RWPE2 (cell line): ENCODE measurements around the gene BRWD1.

Experiments
- ATAC-seq: fragments of 200-7000 bp; cut with Tn5 transposase; 3 replicates; pipeline ENCODE4 v1.9.1; 2021; ENCODE audit warnings: low read depth
- DNase-seq: peaks from one replicate; pipeline ENCODE4 v3.0.0-alpha.2; 2020; ENCODE audit warnings: low spot score
- H3K27ac ChIP-seq: fragments of 450-650 bp; 2 replicates; pipeline ENCODE4 v1.5.1; 2017; ENCODE audit warnings: mild to moderate bottlenecking; ENCODE audit not compliant: poor library complexity, severe bottlenecking
- H3K27me3 ChIP-seq: fragments of 250-450 bp; sonication (Bioruptor Pico); 2 replicates; pipeline ENCODE4 v1.5.1; 2021; ENCODE audit warnings: mild to moderate bottlenecking, moderate library complexity; ENCODE audit not compliant: insufficient read depth, poor library complexity, severe bottlenecking
- H3K36me3 ChIP-seq: fragments of 250-450 bp; sonication (Bioruptor Pico); 2 replicates; pipeline ENCODE4 v1.5.1; 2020; ENCODE audit warnings: low read depth, mild to moderate bottlenecking, moderate library complexity
- H3K4me1 ChIP-seq: fragments of 250-450 bp; sonication (Bioruptor Pico); 2 replicates; pipeline ENCODE4 v1.5.1; 2021; ENCODE audit warnings: mild to moderate bottlenecking, moderate library complexity; ENCODE audit not compliant: insufficient read depth, poor library complexity, severe bottlenecking
- H3K4me3 ChIP-seq: fragments of 250-450 bp; sonication (Bioruptor Pico); 2 replicates; pipeline ENCODE4 v1.5.1; 2021; ENCODE audit warnings: mild to moderate bottlenecking, moderate library complexity; ENCODE audit not compliant: severe bottlenecking
- H3K9me3 ChIP-seq: fragments of 250-450 bp; sonication (Bioruptor Pico); 2 replicates; pipeline ENCODE4 v1.5.1; 2021; ENCODE audit warnings: mild to moderate bottlenecking, moderate library complexity; ENCODE audit not compliant: severe bottlenecking
- CTCF ChIP-seq: fragments of 450-650 bp; IDR thresholded peaks from one replicate; pipeline ENCODE4 v1.5.1; 2017; ENCODE audit warnings: mild to moderate bottlenecking, moderate library complexity; ENCODE audit not compliant: poor library complexity, severe bottlenecking

The BRWD1 gene

DNA sequence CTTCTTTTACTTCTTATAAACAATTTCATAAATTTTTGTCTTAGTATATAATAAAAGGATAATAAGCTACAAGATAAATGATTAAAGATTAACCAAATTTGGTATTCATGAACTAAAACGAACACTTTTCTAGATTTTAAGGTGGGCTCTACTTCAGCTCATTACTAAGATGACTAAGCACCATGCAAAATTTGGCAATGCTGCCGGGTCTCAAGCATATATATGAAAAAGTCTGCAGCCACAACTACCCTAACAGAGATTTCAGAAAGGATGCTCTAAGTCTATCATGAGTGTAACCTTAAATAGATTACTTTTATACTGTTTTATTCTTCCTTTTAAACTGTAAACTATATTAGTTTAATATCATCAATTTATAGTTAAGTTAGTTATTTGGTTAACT, 47.8 kb downstream of the BRWD1 start:
- DNase-seq, result no peak
- peaks cover 6% of the 10 kb centered on the region for H3K4me1 ChIP-seq
- TF ChIP-seq CTCF, result no peak
- no peak overlapping the region for H3K4me3 ChIP-seq
- H3K36me3 ChIP-seq, result peaks cover 95% of the 10 kb centered on the region
- H3K27me3 ChIP-seq, result no peaks in the 10 kb centered on the region
- H3K9me3 ChIP-seq, result no peaks in the 10 kb centered on the region
- ATAC-seq, result no peak
- H3K27ac ChIP-seq, result no peak overlapping the region

- no peak overlapping the region for H3K4me3 ChIP-seq
- no peak for TF ChIP-seq CTCF
- H3K36me3 ChIP-seq, result peaks cover 87% of the 10 kb centered on the region
- no peak overlapping the region for H3K27ac ChIP-seq
- H3K4me1 ChIP-seq, result peaks cover 6% of the 10 kb centered on the region
- peak; percentile 55; the same call in 2 of the 3 replicates for ATAC-seq
- no peaks in the 10 kb centered on the region for H3K27me3 ChIP-seq
- no peaks in the 10 kb centered on the region for H3K9me3 ChIP-seq
- DNase-seq, result no peak
Observed at GRCh38 chr21:39263372-39263771, 50.1 kb downstream of the BRWD1 start.

DNA sequence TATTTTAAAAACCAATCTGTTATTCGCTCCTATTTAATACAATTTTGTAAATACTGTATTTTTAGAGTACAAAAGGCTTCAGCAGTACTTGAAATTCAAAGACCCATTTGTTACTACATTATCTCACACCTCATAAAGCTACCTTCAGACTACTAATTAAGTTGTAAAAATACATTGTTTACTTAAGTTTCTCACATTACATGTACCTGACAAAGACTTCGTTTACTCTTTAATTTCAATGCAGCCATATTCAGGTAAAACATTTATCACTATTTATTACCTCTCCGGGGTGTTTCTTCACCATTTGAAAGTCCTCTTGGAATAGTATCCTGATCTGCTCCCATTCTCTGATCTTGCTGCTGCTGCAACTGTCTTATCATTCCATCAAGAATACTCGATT, 55.2 kb downstream of the BRWD1 start:
- ATAC-seq (no peak), DNase-seq (no peak)
- no peaks in the 10 kb centered on the region for H3K9me3 ChIP-seq
- TF ChIP-seq CTCF, result no peak
- no peaks in the 10 kb centered on the region for H3K27me3 ChIP-seq
- no peak overlapping the region for H3K4me3 ChIP-seq
- H3K36me3 ChIP-seq, result peaks cover 89% of the 10 kb centered on the region
- peaks cover 1% of the 10 kb centered on the region for H3K4me1 ChIP-seq
- no peak overlapping the region for H3K27ac ChIP-seq

DNA sequence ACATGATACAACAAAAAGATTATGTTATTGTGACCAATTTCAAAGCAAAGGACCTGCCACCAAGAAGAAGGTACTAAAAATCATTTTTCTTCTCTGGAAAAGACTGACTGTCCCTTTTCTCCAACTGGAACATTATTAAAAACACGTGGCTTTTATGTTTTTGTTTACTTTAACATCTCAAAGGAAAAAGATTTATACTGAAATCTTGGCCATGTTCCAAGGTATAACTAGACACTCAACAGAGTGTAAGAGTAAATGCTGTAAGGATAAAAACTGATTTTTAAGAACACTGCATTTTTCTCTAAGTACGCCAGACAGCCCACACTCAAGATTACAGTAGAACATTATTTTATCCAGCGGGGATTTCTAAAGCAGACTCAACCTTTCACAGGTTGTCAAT, 62.1 kb downstream of the BRWD1 start:
- TF ChIP-seq CTCF, result no peak
- H3K4me1 ChIP-seq, result no peaks in the 10 kb centered on the region
- H3K4me3 ChIP-seq, result no peak overlapping the region
- H3K9me3 ChIP-seq, result no peaks in the 10 kb centered on the region
- ATAC-seq, result no peak
- H3K27ac ChIP-seq, result no peak overlapping the region
- no peak for DNase-seq
- H3K27me3 ChIP-seq, result no peaks in the 10 kb centered on the region
- peaks cover 88% of the 10 kb centered on the region for H3K36me3 ChIP-seq

DNA sequence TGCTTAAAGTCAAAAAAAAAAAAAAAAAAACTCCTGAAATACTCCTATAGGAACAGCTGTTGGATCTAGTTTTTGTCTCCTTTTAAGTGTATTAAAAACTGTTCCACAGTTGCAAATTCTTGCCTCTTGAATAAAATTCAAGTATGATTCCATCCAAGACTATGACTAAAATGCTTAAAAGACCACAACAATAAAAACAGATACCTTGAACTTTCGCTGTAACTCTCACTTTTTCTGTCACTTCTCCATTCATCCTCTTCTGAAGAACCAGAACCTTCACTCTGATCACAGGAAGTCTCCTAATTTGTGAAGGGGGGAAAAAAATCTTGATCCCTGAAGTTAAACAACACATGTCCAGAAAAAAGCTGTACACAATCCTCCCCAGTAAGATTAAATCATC, 75.2 kb downstream of the BRWD1 start:
- no peak for ATAC-seq
- TF ChIP-seq CTCF, result no peak
- Histone ChIP-seq H3K9me3 (no peaks in the 10 kb centered on the region), H3K36me3 (peaks cover 67% of the 10 kb centered on the region), H3K27ac (no peak overlapping the region), H3K4me3 (no peak overlapping the region), H3K4me1 (no peaks in the 10 kb centered on the region), H3K27me3 (no peaks in the 10 kb centered on the region)
- DNase-seq, result no peak
